HG02642 (cell line): ENCODE results near the gene HS2ST1.

Experiments used
- ATAC-seq: cut with Tn5 transposase; IDR thresholded peaks from one replicate; pipeline ENCODE4 v1.9.1; 2021; ENCODE audit warnings: mild to moderate bottlenecking; ENCODE audit not compliant: unreplicated experiment, poor library complexity

The HS2ST1 gene

DNA sequence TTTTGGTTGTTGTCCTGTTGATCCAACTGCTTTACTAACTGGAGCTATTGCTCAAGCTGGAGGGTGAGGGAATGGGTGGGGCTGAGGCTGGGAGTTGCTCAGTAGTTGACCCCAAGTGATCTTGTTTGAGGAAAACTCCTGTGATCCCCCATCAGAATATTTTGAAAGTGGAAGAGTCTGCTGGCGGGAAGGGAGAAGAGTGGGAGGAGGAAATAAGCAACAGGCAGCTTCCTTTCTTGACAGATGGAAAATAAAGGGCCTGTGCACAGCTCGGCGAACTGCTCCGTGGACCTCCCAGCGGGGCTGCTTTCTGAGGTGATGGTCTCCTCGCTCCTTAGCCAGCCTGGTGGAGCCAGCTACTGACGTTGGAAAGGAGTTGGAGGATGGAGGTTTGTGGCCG, 215.2 kb downstream of the HS2ST1 start:
- ATAC-seq: no peak

GRCh38 chr1:87130438-87130837, 216.0 kb downstream of the HS2ST1 start:
- no peak for ATAC-seq

- ATAC-seq: peak; percentile 98
Measured at GRCh38 chr1:87131809-87132283, 217.4 kb downstream of the HS2ST1 start.

DNA sequence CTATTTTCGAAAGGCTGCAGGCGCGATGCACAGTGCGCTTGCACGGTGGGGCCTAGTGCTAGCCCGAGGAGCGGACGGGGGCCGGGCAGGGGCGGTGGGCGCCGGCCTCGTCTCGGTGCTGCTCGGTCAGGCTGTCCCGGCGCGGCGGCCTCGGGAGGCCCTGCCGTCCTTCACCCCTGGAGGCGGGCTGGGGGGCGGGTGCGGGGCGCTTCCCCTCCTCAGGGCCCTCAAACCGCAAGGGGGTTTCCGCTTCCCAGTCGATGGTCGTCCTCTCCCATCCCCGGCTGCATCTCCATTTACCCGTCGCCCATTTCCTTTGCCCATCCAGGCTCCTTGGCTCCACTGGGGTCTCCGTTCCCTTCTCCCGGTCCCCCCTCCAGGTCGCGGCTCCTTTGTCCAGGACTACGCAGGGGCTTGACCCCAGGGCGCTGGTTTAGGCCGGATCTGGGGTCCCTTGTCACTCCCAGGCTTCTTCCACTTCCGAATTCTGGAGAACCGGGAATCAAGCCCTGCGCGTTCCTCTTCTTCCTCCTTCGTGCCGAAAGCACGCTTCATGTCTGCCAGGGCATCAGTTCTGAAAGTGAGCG, 217.9 kb downstream of the HS2ST1 start:
- ATAC-seq: peak; percentile 32

DNA sequence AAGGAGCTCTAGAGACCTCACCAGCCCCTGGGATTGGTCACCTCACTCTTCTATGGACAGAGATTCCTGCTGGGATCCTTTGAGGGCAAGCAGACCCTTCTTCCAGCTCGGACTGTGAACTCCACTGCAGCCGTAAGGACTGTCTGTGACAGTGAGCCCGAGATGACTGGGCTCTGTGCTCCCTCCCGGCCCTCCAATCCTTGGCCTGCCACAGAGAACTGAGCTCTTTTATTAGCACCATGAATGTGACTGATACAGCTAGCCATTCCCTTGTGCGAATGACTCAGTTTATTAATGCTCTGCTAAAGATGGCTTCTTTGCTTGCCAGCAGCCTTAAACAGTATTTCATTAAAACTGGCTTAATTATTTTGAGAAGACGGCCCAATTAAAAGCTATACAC, 219.6 kb downstream of the HS2ST1 start:
- ATAC-seq: no peak

DNA sequence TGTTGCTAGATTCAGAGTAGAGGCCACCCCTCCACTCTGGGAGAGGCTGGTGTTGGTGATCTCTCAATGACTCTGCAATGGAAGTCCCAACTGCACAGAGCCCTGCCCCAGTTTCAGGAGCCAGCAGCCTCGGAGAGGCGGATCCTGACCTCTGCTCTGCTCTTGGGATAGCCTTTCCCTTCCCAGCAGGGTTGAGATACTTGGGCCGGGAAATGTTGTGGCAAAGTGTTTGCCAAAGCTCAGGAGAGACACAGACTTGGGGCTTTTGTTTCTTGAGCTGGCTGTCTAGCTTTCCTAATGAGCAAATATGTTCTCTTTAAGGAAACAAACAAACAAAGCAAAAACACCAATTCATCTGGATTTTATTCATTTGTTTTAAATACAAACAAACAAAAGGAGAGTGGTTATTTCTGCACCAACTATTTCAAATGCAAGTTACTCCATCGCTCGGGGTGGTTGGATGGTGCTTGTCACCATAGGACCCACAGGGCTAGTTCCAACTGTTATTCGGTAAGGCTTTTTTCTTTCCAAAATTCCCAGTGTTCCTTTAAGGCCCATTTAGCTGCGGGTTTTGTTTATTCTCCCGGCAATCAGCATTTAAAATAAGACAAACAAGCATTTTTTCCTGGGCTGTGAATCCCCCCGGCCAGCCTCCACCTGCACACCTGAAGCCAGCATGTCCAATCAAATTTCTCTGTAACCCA, 220.3 kb downstream of the HS2ST1 start:
- no peak for ATAC-seq

DNA sequence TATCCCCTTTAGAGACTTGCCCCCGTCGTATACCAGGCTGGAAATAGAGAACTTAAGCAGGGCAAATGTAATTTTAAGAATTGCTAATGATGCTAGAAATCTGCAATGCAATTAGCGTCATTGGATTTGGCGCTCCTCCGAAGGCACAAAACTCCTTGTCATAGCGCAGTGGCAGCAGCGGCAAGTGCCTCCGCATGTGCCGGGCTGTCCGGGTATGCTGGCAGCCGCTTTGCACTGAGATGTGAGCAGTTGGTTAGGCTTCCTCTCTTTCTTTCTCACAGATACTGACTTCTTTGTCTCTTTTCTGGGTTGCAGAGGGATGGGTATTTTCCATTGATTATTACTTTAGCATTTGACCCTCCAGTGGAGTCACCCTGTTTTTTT, 220.9 kb downstream of the HS2ST1 start:
- ATAC-seq: no peak

DNA sequence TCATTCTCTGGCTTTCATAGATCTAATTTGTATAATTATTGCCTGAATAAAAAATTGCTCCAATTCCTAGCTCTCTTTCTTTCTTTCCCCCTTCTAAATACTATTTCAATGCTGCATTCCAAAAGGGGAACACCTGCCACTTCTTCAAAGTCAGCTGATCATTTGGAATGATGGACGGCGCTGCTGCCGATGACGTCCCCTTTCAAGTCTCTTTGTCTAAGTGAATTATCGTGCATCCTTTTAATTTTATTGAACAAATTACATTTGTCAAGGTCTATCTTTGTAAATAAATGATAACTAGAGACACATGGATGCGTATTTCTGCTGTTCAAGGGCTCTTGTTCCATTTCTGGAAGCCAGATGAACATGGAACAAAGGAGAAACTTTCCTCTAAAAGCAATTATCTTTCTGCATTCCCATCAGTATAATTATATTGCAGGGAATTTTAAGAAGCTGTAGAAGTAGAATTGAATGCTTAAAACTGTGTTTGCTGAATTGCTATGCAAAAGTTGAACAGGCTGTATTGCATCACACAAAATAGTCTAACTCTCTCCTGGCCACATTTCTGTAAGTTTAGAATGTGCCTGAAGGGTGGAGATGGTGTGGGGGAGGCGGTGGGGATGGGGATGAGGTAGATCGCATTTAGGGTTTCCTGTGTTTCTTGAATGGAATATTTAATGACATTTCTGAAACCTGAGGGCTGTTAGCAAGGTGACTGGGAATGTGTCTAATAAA, 222.3 kb downstream of the HS2ST1 start:
- ATAC-seq: no peak

DNA sequence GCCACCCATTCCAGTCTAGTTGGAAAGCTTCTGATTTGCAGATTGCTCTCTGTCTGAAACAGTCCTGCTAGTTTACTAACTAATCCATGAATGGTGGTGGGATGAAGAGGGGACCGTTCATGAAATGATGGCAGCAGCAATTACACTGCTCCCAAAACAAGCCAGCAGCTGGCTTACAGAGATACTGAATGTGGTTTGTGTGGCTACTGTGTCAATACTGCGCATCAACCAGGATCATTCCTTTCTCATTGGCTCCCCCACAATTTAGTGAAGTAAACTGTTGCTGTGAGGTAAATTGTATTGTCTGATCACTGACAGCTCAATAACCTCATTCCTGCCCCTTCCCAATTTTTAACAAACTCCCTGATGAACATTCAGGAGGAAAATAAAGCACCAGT, 222.9 kb downstream of the HS2ST1 start:
- no peak for ATAC-seq

DNA sequence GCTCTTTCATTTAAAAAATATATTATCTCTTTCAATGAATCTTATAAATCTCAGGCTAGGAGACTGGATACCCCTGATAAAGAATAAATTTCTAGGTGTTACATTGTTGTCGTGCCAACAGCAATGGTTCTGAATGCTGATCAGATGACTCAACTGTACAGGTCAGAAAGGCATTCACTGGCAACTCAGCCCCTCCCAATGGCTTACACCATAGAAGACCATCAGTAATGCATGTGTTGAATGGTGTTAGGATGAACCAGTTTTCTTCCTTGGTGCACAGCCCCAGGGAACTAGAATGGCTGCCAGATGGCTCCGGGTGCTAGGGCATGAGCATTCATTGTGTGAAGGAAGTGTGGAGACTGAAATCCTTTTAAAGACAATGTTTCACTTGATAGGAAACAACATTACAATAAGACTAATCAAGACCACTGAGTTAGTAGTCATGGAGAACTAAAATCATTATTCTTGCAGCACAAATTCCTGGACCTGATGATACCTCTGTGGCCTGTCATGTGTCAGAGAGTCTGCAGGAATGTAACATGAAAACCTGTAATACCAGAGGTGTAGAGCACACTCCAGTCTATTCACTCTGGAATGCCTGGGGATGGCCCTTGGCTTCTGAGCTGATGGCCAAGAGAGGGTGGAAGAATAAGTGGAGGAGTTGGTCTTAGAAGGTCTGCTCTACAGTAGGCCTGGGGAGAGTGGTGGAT, 226.6 kb downstream of the HS2ST1 start:
- no peak for ATAC-seq

DNA sequence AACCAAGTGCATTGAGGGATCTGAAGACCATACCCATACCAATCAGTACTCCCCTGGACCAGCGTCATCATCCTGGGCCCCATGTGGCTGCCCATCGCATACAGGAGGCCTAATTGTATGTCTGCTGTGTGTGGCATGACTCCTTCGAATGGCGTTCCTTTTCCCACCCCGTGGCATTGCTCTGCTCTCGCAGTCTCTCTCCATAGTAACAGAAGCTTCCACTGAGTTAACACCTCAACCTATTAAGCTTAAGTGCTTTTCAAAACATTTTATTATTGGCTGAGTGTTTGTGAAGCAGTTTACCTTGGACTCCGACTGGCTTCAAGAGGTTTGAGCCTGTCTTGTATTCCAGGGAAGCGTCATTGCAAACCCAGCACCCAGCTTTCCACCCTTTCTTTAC, 227.1 kb downstream of the HS2ST1 start:
- ATAC-seq: no peak

- no peak for ATAC-seq
Measured at GRCh38 chr1:87143413-87144135, 229.1 kb downstream of the HS2ST1 start.

DNA sequence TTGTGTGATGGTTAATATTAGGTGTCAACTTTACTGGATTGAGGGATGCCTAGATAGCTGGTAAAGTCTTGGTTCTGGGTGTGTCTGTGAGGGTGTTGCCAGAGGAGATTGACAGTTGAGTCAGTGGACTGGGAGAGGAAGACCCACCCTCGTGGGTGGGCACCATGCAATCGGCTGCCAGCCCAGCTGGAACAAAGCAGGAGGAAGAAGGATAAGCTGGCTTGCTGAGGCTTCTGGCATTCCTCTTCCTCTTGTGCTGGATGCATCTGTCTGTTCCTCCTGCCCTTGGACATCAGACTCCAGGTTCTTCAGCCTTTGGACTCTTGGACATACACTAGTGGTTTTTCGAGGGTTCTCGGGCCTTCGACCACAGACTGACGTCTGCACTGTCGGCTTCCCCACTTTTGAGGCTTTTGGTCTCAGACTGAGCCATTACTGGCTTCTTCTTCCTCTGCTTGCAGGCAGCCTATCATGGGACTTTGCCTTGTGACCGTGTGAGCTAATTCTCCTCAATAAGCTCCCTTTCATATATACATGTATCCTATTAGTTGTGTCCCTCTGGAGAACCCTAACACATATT, 230.0 kb downstream of the HS2ST1 start:
- no peak for ATAC-seq

- no peak for ATAC-seq
Measured at GRCh38 chr1:87144981-87145380, 230.5 kb downstream of the HS2ST1 start.

- ATAC-seq: no peak
Measured at GRCh38 chr1:87146538-87146937, 232.1 kb downstream of the HS2ST1 start.

GRCh38 chr1:87146986-87147385, 232.6 kb downstream of the HS2ST1 start:
- ATAC-seq: no peak

DNA sequence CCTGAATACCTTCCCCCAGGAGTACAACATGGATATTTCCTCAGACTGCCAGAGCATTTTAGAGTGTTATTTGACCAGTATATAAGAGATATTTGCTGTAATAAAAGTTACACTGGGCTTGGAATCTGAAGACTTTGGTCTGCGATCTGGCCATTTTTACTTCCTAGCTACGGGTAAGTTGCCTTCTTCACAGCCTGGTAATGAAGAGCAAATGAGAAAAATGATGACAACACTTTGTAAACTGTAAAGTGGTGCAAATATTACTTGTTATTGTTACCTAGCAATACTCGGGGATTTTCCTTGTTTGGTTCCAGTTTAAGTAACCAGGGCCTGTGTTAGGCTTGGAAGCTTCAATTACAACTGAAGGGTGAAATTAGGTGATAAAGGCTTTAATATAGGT, 233.4 kb downstream of the HS2ST1 start:
- no peak for ATAC-seq

DNA sequence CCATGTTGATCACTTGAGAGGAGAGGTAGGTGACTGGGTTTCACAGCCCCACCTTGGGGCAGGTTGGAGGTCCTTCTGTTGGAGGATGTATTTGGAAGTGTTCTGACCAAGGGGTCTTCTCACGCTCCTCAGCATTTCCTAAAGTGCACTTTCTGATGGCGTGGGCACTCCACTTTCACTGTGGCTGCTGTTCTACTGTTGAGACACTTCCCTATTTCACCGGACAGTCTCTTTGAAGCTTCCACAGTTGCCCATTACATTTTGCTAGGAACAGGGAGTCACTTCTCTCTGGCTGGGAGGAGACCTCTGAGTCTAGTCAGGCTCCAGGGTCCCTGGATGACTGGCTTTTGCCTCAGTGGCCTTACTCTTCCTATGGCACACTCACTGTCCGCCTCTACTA, 234.2 kb downstream of the HS2ST1 start:
- no peak for ATAC-seq

- ATAC-seq: no peak
Measured at GRCh38 chr1:87149241-87150041, 235.0 kb downstream of the HS2ST1 start.
